Activated CD4-positive, alpha-beta T cell treated with anti-CD3 and anti-CD28 coated beads, Interleukin-2, amount 10 ng/mL, durations not matched to agents 24 days and 14 days (primary cell): Measurements from ENCODE around the gene STXBP4. TPM values are rescaled to one million over a fixed set of nuclear protein-coding genes. Genes with fewer than 3 reads are reported as not detected.

ENCODE experiments used
- DNase-seq: peaks from one replicate; pipeline ENCODE4 v3.0.0; 2022
- H3K27ac Mint-ChIP-seq: one replicate; pipeline ENCODE4 v1.8.0; 2022; ENCODE audit warnings: mild to moderate bottlenecking, mixed read lengths
- H3K27me3 Mint-ChIP-seq: one replicate; pipeline ENCODE4 v1.8.0; 2022; ENCODE audit warnings: mixed read lengths
- H3K36me3 Mint-ChIP-seq: one replicate; pipeline ENCODE4 v1.8.0; 2022; ENCODE audit warnings: low read depth, mild to moderate bottlenecking, mixed read lengths
- H3K4me1 Mint-ChIP-seq: one replicate; pipeline ENCODE4 v1.8.0; 2021; ENCODE audit warnings: mixed read lengths
- H3K4me3 Mint-ChIP-seq: one replicate; pipeline ENCODE4 v1.8.0; 2022; ENCODE audit warnings: mild to moderate bottlenecking, moderate library complexity, mixed read lengths
- H3K9me3 Mint-ChIP-seq: one replicate; pipeline ENCODE4 v1.8.0; 2021; ENCODE audit warnings: mixed read lengths
- intact Hi-C: fragments of 100-400 bp; cut with micrococcal nuclease; formaldehyde crosslinking; loops from one replicate; pipeline ENCODE4 v1.15.1; 2023
- total RNA-seq: library from RNA; stranded (reverse); gene quantifications from 2 replicates; pipeline ENCODE4 v1.2.3, GENCODE V29; 2022

Gene STXBP4
- total RNA-seq, 1 donor from 2014 or later = 8.2 TPM

DNA sequence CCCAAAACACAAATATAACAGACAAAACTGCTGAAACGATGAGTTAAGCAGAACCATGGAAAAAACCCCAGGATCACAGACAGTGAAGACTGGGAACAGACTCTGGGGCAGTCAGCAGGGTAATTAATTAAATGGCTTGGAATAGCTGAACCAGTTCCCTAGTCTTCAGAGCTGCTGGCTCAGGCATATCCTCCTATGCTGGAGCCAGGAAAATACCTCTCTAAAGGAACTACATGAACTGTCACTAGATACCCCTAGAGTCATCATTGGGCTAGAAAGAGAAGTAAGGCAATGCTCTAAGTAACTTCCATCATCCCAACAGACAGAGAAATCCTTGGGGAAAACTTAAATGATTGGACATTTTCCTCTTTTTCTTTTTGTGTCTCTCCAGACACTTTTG, 113.0 kb downstream of the STXBP4 start:
- DNase-seq = no peak
- H3K27me3 Mint-ChIP-seq = no peaks in the 10 kb centered on the region
- no peaks in the 10 kb centered on the region for H3K4me1 Mint-ChIP-seq
- H3K27ac Mint-ChIP-seq = no peak overlapping the region
- intact Hi-C loops = no loop called here
- H3K36me3 Mint-ChIP-seq = peaks cover 4% of the 10 kb centered on the region
- H3K9me3 Mint-ChIP-seq = no peaks in the 10 kb centered on the region
- no peak overlapping the region for H3K4me3 Mint-ChIP-seq

DNA sequence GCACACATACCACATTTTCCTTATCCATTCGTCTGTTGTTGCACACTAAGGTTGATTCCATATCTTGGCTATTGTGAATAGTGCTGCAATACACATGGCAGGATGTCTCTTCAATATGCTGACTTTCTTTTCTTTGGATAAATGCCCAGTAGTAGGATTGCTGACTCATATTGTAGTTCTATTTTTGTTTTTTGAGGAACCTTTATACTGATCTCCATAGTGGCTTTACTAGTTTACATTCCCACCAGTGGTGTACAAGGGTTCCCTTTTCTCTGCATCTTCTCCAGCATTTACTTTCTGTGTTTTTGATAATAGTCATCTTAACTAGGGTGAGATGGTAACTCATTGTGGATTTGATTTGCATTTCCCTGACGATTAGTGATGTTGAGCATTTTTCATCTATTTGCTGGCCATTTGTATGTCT, 118.1 kb downstream of the STXBP4 start:
- no peak for DNase-seq
- Mint-ChIP-seq H3K27ac (no peak overlapping the region), H3K4me3 (no peak overlapping the region), H3K36me3 (peaks cover 4% of the 10 kb centered on the region), H3K27me3 (no peaks in the 10 kb centered on the region), H3K9me3 (no peaks in the 10 kb centered on the region), H3K4me1 (peaks cover 9% of the 10 kb centered on the region)
- intact Hi-C loops = no loop called here

DNA sequence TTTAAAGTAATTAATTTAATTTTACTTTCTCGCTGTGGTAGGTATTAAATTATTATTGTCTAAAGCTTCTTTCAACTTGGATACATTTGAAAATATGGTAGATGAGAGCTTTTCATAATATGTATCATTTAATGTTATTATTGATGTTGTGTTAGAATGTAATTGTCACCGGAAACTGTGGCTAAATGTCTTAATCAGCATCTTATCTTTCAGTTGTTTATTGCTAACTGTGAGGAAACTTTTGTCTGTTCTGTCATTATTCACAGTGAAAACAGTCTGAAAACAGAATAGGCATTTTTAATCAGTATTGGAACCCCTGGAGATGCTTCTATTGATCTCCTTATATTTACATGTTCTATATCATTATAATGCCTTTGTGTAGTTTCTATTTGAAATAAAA, 120.7 kb downstream of the STXBP4 start:
- Mint-ChIP-seq H3K4me1 (peaks cover 9% of the 10 kb centered on the region), H3K4me3 (no peak overlapping the region), H3K27ac (no peak overlapping the region), H3K36me3 (peaks cover 2% of the 10 kb centered on the region), H3K27me3 (no peaks in the 10 kb centered on the region), H3K9me3 (no peaks in the 10 kb centered on the region)
- intact Hi-C loops = no loop called here
- DNase-seq = no peak

DNA sequence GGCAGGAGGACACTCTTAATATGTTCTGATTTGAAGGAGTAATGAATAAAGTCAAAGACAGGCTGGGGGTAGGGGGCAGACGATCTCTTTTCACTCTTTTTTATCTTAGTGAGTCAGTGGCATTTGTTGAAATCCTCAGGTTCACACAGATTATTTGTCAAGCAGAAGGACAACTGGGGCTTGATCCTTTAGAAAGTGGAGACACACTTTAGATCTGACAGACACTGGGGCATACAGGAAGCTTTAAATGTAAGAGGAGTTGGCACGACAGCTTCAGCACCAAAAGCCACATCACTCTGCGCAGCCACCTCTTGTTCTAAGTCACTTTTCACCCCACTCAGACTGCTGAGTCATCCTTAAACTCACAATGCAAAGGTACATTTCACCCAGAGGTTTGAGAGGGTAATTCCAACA, 121.5 kb downstream of the STXBP4 start:
- Mint-ChIP-seq H3K9me3 (no peaks in the 10 kb centered on the region), H3K27ac (peak overlapping the region; percentile 78), H3K27me3 (no peaks in the 10 kb centered on the region), H3K36me3 (peaks cover 2% of the 10 kb centered on the region), H3K4me3 (peak overlapping the region; percentile 34), H3K4me1 (peaks cover 9% of the 10 kb centered on the region)
- peak; percentile 82 for DNase-seq
- intact Hi-C loops = loop anchor here (5.0 kb wide), 1 partner anchor 53 kb away; no protein-coding TSS in a partner anchor

DNA sequence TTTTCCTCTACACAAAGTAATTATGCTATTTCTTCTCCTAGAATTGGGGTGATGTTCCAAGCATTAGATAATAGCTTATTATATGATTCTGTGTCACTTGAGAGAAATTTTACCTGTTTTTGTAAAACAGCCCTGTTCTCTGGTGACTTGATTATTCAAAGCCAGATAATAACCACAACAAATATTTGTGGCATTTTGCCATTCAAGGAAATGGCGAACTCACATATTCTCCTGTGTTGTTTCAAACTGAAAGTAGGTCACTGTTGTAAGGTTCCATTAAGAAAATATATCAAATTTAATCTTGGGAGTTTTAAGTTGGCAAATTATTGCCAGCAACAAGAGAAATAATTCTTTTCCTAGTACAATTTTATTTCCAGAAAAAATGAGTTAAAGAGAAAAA, 124.8 kb downstream of the STXBP4 start:
- H3K27ac Mint-ChIP-seq = no peak overlapping the region
- H3K4me3 Mint-ChIP-seq = no peak overlapping the region
- intact Hi-C loops = loop anchor here (5.0 kb wide), 1 partner anchor 56 kb away; no protein-coding TSS in a partner anchor
- H3K36me3 Mint-ChIP-seq = peaks cover 2% of the 10 kb centered on the region
- H3K9me3 Mint-ChIP-seq = no peaks in the 10 kb centered on the region
- DNase-seq = no peak
- H3K27me3 Mint-ChIP-seq = no peaks in the 10 kb centered on the region
- H3K4me1 Mint-ChIP-seq = peaks cover 9% of the 10 kb centered on the region

DNA sequence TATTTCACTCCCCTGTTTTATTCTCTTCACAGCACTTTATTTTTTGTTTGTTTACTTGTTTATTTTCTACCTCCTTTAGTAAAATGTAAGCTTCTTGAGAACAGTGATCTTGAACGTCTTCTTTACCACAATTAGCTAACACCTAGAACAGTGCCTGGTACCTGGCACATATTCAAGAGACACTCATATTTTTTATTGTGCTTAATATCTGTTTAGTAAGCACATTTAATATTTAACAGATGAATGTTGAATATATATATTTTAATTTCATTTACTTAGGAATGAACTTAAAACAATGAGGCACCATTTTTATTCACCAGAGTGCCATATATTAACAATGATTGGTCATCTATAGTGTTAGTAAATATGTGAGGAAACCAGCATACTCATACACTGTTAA, 130.2 kb downstream of the STXBP4 start:
- no peak for DNase-seq
- no peak overlapping the region for H3K27ac Mint-ChIP-seq
- intact Hi-C loops = no loop called here
- H3K4me3 Mint-ChIP-seq = no peak overlapping the region
- peaks cover 5% of the 10 kb centered on the region for H3K9me3 Mint-ChIP-seq
- no peaks in the 10 kb centered on the region for H3K36me3 Mint-ChIP-seq
- H3K27me3 Mint-ChIP-seq = no peaks in the 10 kb centered on the region
- no peaks in the 10 kb centered on the region for H3K4me1 Mint-ChIP-seq

DNA sequence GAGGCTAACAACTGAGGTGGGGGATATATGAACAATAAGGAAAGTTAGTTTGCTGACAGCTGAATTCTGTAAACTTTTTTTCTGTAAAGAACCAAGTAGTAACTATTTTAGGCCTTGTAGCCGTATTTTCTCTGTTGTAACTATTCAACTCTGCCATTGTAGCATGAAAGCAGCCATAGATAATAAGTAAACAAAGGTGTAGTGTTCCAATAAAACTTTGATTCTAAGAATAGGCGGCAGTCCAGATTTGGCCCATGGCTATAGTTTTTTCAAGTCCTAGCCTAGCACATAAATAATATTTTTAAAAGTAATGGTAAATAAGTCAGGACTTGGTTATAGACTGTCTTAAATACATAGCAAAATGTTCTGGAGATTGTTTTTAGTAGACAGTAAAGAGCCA, 142.0 kb downstream of the STXBP4 start:
- Mint-ChIP-seq H3K4me1 (no peaks in the 10 kb centered on the region), H3K9me3 (no peaks in the 10 kb centered on the region), H3K27ac (no peak overlapping the region), H3K27me3 (no peaks in the 10 kb centered on the region), H3K4me3 (no peak overlapping the region), H3K36me3 (no peaks in the 10 kb centered on the region)
- intact Hi-C loops = no loop called here
- DNase-seq = no peak

DNA sequence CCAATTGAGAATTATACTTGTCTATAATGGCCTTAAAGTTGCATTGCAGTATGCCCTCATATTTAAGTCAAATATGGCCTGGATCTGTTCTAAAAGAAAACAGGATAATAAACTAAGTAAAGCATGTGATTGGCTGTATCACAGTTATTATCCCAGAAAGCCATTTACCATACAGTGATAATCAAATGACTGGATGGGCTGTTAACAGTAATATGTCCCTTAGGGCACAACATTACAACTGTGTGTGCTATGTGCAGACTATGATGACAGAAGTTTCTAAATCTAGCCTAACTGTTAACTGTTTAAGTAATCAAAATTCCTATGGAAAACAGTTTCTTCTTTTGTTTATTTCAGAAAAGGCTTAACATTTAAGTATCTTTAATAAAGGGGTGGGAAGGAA, 145.7 kb downstream of the STXBP4 start:
- Mint-ChIP-seq H3K9me3 (no peaks in the 10 kb centered on the region), H3K27me3 (no peaks in the 10 kb centered on the region), H3K4me3 (no peak overlapping the region), H3K4me1 (no peaks in the 10 kb centered on the region), H3K36me3 (no peaks in the 10 kb centered on the region), H3K27ac (no peak overlapping the region)
- DNase-seq = no peak
- intact Hi-C loops = no loop called here

DNA sequence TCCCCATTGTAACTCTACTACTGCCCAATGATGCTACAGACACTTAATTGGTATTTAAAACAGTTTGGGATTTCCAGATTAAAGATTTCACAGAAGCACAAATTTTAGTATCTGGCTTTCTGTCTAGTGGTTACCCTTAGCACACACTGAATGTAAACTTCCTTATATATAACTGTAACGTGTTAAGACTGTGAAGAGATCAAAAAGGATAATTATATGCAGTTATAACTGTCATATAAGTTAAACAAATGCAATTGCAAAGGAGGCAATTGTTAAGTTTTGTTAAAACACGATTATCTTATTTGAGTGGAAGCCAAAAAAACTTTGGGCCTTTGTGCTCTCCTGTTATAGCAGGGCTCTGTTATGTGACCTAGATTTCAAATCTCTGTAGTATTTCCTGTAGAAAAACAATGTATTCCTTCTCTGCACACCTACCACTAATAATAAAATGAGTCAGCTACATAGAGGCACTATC, 147.9 kb downstream of the STXBP4 start:
- Mint-ChIP-seq H3K27me3 (no peaks in the 10 kb centered on the region), H3K9me3 (no peaks in the 10 kb centered on the region), H3K4me3 (no peak overlapping the region), H3K4me1 (no peaks in the 10 kb centered on the region), H3K36me3 (no peaks in the 10 kb centered on the region), H3K27ac (no peak overlapping the region)
- intact Hi-C loops = no loop called here
- no peak for DNase-seq

DNA sequence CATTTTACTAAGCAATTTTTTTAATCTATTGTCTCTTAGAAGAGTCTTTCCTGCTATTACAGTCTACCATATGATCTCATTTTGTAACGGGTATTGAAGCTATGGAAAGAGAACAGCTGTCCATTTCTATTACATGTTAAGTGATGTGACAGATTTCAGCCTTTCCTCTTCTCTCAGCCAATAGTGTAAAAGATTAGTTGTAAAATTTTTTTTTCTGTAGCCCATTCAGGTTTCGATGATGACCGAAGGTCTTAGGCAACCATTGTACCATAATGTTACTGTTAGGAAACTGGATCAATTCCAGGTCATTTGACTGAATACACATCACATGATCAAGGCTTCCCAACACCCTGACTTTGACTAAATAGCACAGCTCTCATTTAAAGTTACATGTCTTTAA, 148.6 kb downstream of the STXBP4 start:
- Mint-ChIP-seq H3K27ac (no peak overlapping the region), H3K9me3 (no peaks in the 10 kb centered on the region), H3K4me3 (no peak overlapping the region), H3K4me1 (no peaks in the 10 kb centered on the region), H3K27me3 (no peaks in the 10 kb centered on the region), H3K36me3 (no peaks in the 10 kb centered on the region)
- intact Hi-C loops = no loop called here
- DNase-seq = no peak

DNA sequence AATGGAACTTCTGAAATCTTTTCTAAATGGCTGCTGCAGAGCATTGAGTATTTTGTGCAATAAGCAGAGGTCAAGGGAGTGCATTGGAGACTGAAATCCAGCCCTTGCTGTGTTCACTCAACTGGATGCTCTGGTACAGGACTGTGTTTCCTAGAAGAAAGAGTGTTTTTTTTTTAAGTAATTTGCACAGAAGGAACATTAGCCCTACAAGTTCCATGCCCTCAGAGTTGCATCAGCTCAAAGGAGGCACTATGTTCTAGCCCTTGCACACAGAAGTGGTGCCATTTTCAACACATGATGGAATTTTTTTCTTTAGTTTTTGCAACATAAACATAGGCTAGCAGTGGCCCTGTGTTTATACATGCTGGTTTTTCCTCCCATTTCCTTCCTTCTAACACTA, 152.1 kb downstream of the STXBP4 start:
- Mint-ChIP-seq H3K9me3 (no peaks in the 10 kb centered on the region), H3K36me3 (no peaks in the 10 kb centered on the region), H3K4me1 (no peaks in the 10 kb centered on the region), H3K4me3 (no peak overlapping the region), H3K27ac (no peak overlapping the region), H3K27me3 (no peaks in the 10 kb centered on the region)
- intact Hi-C loops = no loop called here
- no peak for DNase-seq

DNA sequence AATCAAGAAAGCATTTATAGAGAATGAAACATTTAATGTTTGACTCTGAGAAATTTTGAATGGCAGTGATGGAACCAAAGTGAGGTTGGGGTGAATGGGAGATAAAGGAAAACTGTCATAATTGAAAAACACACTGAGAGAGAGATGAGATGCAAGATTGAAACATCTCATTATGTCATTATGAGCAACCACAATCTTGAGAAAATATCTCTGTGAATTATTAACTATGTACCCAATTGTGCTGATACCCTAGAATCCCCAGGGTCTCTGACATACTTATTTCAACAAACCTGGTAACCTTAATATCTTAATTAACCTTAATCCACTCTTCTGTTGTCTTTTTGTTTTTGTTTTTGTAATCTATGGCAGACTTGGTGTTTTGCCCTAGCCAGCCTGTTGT, 152.7 kb downstream of the STXBP4 start:
- DNase-seq = no peak
- intact Hi-C loops = no loop called here
- no peak overlapping the region for H3K27ac Mint-ChIP-seq
- no peaks in the 10 kb centered on the region for H3K27me3 Mint-ChIP-seq
- no peaks in the 10 kb centered on the region for H3K36me3 Mint-ChIP-seq
- no peak overlapping the region for H3K4me3 Mint-ChIP-seq
- no peaks in the 10 kb centered on the region for H3K9me3 Mint-ChIP-seq
- H3K4me1 Mint-ChIP-seq = no peaks in the 10 kb centered on the region

DNA sequence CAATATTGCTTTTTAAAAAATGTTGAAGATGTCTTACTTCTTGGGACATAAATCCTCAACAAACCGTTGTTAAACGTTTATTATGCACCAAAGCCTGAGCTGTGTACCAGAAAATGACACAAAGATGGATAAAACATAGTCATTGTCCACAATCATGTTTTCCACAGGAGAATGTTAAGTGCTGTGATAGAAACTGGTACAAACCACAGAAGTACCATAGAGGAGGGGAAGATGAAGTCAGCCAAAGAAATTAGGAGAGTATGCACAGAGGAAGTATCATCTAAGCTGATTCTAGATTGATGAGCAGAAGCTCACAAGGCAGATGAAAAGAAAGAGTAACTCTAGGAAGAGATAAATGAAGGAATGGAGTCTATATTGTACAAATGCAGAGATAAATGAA, 153.5 kb downstream of the STXBP4 start:
- intact Hi-C loops = no loop called here
- Mint-ChIP-seq H3K27me3 (no peaks in the 10 kb centered on the region), H3K27ac (no peak overlapping the region), H3K36me3 (no peaks in the 10 kb centered on the region), H3K4me3 (no peak overlapping the region), H3K4me1 (no peaks in the 10 kb centered on the region), H3K9me3 (no peaks in the 10 kb centered on the region)
- no peak for DNase-seq

DNA sequence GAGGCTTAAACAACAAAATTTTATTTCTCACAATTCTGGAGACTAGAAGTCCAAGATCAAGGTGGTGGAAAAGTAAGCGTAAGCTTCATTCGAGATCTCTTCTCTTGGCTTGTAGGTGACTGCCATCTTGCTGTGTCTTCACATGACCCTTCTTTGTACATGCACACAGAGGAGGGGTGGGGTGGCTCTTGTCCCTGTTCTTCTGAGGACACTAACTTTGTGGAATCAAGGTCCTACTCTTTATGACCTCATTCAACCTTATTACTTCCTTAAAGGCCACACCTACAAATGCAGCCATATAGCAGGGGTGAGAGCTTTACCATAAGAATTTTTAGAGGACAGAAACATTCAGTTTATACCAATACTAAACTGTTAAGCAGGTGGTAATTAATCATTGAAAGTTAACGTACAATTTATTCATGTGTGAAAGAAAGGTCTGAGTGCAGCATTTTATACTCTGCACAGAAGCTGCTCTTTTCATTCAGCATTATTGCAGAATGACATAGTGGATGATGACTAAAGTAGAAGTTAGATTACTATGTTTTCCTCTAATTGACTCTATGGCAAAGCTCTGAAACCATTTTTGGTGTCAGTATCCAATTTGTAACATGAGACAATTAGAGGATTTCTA, 156.3 kb downstream of the STXBP4 start:
- Mint-ChIP-seq H3K27ac (no peak overlapping the region), H3K27me3 (no peaks in the 10 kb centered on the region)

DNA sequence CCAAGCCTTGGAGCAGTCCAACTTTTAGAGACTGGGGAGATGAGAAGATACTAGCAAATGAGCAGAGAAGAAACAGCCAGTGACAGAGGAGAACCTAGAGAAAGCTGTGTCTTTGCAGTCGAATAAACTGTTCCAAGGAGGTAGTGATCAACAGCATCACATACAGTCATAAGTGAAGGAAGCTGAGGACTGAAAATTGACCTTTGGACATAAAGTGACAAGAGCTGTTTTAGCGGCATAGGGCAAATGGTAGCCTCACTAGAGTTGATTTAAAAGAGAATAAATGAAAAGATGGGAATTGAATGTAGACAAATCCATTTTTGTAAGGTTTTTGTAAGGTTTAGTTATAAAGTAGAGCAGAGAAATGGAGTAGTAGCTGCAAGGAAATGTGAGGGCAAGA, 165.0 kb downstream of the STXBP4 start:
- no peak for DNase-seq
- H3K4me3 Mint-ChIP-seq = no peak overlapping the region
- intact Hi-C loops = no loop called here

More for the DNA sequence above, 156.3 kb downstream of the STXBP4 start:
- DNase-seq = no peak
- Mint-ChIP-seq H3K4me1 (no peaks in the 10 kb centered on the region), H3K36me3 (no peaks in the 10 kb centered on the region), H3K4me3 (no peak overlapping the region), H3K9me3 (no peaks in the 10 kb centered on the region)
- intact Hi-C loops = no loop called here

More for the DNA sequence above, 165.0 kb downstream of the STXBP4 start:
- H3K4me1 Mint-ChIP-seq = no peaks in the 10 kb centered on the region
- H3K9me3 Mint-ChIP-seq = no peaks in the 10 kb centered on the region
- no peak overlapping the region for H3K27ac Mint-ChIP-seq
- no peaks in the 10 kb centered on the region for H3K36me3 Mint-ChIP-seq
- no peaks in the 10 kb centered on the region for H3K27me3 Mint-ChIP-seq
